Spleen (tissue), 11 donors: Measurements from ENCODE around the gene NEMF. TPM values are rescaled to one million over a fixed set of nuclear protein-coding genes. Genes with fewer than 3 reads are reported as not detected.

Experiments used
- DNase-seq: peaks from one replicate; pipeline ENCODE4 v3.0.0-alpha.2; 2020
- H3K27ac ChIP-seq, 8 donors: fragments of 200-600 bp; sonication (generic) in 7 of 8; 1 replicate in 4 of 8; 2 replicates in 4 of 8; pipeline versions ENCODE4 v1.5.0 to v1.8.0; 2016 to 2021; ENCODE audit warnings: inconsistent platforms in 4 of 8, mild to moderate bottlenecking in 4 of 8, moderate library complexity in 1 of 8
- H3K27me3 ChIP-seq, 7 donors: fragments of 200-600 bp; sonication (generic) in 6 of 7; replicated peaks in 1 of 7; 1 replicate in 4 of 7; 2 replicates in 3 of 7; pipeline versions ENCODE4 v1.5.0 to v1.8.0; 2016 to 2021; ENCODE audit warnings: inconsistent platforms in 3 of 7, mild to moderate bottlenecking in 1 of 7
- H3K36me3 ChIP-seq, 6 donors: fragments of 200-600 bp; sonication (generic) in 5 of 6; 1 replicate in 4 of 6; 2 replicates in 2 of 6; pipeline versions ENCODE4 v1.5.0 to v1.8.0; 2016 to 2021; ENCODE audit warnings: inconsistent platforms in 2 of 6
- H3K4me1 ChIP-seq, 6 donors: fragments of 200-600 bp; sonication (generic) in 5 of 6; 1 replicate in 3 of 6; 2 replicates in 3 of 6; pipeline versions ENCODE4 v1.5.0 to v1.8.0; 2016 to 2021; ENCODE audit warnings: inconsistent platforms in 3 of 6
- H3K4me3 ChIP-seq, 8 donors: fragments of 200-600 bp; sonication (generic) in 7 of 8; 1 replicate in 4 of 8; 2 replicates in 4 of 8; pipeline versions ENCODE4 v1.5.0 to v1.8.0; 2016 to 2021; ENCODE audit warnings: inconsistent platforms in 4 of 8, mild to moderate bottlenecking in 4 of 8, moderate library complexity in 2 of 8
- H3K9me3 ChIP-seq, 8 donors: fragments of 200-600 bp; sonication (generic) in 7 of 8; 1 replicate in 4 of 8; 2 replicates in 4 of 8; pipeline versions ENCODE4 v1.5.0 to v1.8.0; 2016 to 2021; ENCODE audit warnings: inconsistent platforms in 4 of 8
- CTCF ChIP-seq, 11 experiments: fragments of 200-600 bp in 7 of 11; fragments of 450-650 bp in 4 of 11; sonication (generic) in 4 of 11; IDR thresholded peaks in 8 of 11; conservative IDR thresholded peaks in 3 of 11; 1 replicate in 7 of 11; 2 replicates in 4 of 11; pipeline versions ENCODE4 v1.4.0 to v1.8.0; 2016 to 2021; ENCODE audit warnings: antibody characterized with exemption in 11 of 11, inconsistent platforms in 4 of 11, mild to moderate bottlenecking in 1 of 11
- POLR2A ChIP-seq, 3 donors: fragments of 450-650 bp; IDR thresholded peaks; one replicate each; pipeline ENCODE4 v1.5.1; 2017; ENCODE audit warnings: antibody characterized with exemption in 3 of 3, mild to moderate bottlenecking in 1 of 3
- POLR2AphosphoS5 ChIP-seq, 3 donors: sonication (generic); formaldehyde crosslinking; IDR thresholded peaks; one replicate each; pipeline ENCODE4 v1.5.1; 2017; ENCODE audit warnings: antibody characterized with exemption in 3 of 3
- WGBS, 5 donors: extraction: QIAGEN DNeasy Blood & Tissue Kit in 3 of 5; methylation state at CpG; one replicate each; pipeline versions ENCODE4 v1.1.5 to v1.1.7; 2013 to 2018; 5-methylcytosine and 5-hydroxymethylcytosine counted together
- intact Hi-C: fragments of 100-400 bp; cut with DNase I; formaldehyde crosslinking; loops from one replicate; pipeline ENCODE4 v1.15.0; 2023; ENCODE audit warnings: low total_unique reads
- polyA plus RNA-seq, 3 donors: library from polyadenylated mRNA; stranded (reverse); fragments of 200-250 nt; gene quantifications; one replicate each; pipeline ENCODE4 v1.2.1, GENCODE V29; 2013
- total RNA-seq, 7 donors: library from RNA; depleted of rRNA in 3 of 7; stranded (reverse); fragments of >200 nt in 3 of 7; fragmentation: NEBNext Ultra II Directional in 4 of 7; extraction: Animal tissue kit (Norgen Biotek cat#: 25700) in 4 of 7; gene quantifications; one replicate each; pipeline versions ENCODE4 v1.1.0 to v1.2.1, GENCODE V29; 2016 to 2021
- donor health status: healthy with polysubstance abuse.
- donor health status: DM: no; HTN: no; CAD: no; lungs with moderate emphysema.
- donor health status: DM: no; HTN: no; CAD: no.
- donor health status: Bipolar disorder and iron deficiency.
- donor health status: healthy.
- donor health status: DM: no; HTN: no; CAD: no.
- donor health status: DM: yes; HTN: yes; CAD: no.

Gene NEMF
- total and polyA plus RNA-seq, 10 donors: 24.3 to 187 (median 82.4) TPM

GRCh38 chr14:49868720-49869114, 16.1 kb upstream of the NEMF start:
- 36 to 50% (median 41%) methylated on average over 5 of the region's 5 CpGs for WGBS, 5 donors

GRCh38 chr14:49867831-49868719, 15.5 kb upstream of the NEMF start:
- Histone ChIP-seq H3K36me3 (no peaks in the 10 kb centered on the region), H3K4me3 (peak overlapping the region; percentile 37 to 60 (median 44)), H3K27ac (peak overlapping the region; percentile 88 to 98 (median 92)), H3K9me3 (no peaks in the 10 kb centered on the region), H3K4me1 (peaks cover 20 to 74% (median 53%) of the 10 kb centered on the region in 6 donors), H3K27me3 (no peaks in the 10 kb centered on the region)
- 1 to 2% (median 1%) methylated on average over 39 to 56 of the region's 57 CpGs for WGBS, 5 donors
- intact Hi-C loops: no loop called here
- peak; percentile 100 for DNase-seq
- TF ChIP-seq POLR2AphosphoS5 (IDR thresholded peaks at IDR 0.05) (peak; percentile 96 to 99 (median 99)), POLR2A (IDR thresholded peaks at IDR 0.05) (peak; percentile 82 to 96 (median 92)), CTCF (IDR thresholded peaks at IDR 0.05 in 8 of 11, conservative IDR thresholded peaks at IDR 0.05 in 3 of 11) (peak in 1 of 11 experiments; percentile 38)

More at GRCh38 chr14:49868720-49869114, 16.1 kb upstream of the NEMF start:
- no peaks in the 10 kb centered on the region for H3K27me3 ChIP-seq
- peak overlapping the region in 6 of 8 donors; percentile 25 to 60 (median 45) for H3K4me3 ChIP-seq
- intact Hi-C loops: no loop called here
- H3K27ac ChIP-seq: peak overlapping the region; percentile 71 to 98 (median 92)
- TF ChIP-seq POLR2AphosphoS5 (IDR thresholded peaks at IDR 0.05) (no peak), CTCF (IDR thresholded peaks at IDR 0.05 in 8 of 11, conservative IDR thresholded peaks at IDR 0.05 in 3 of 11) (no peak), POLR2A (IDR thresholded peaks at IDR 0.05) (no peak)
- DNase-seq: no peak
- no peaks in the 10 kb centered on the region for H3K36me3 ChIP-seq
- H3K4me1 ChIP-seq: peaks cover 20 to 69% (median 48%) of the 10 kb centered on the region in 6 donors
- no peaks in the 10 kb centered on the region for H3K9me3 ChIP-seq

- peak; percentile 93 for DNase-seq
- peaks cover 20 to 82% (median 63%) of the 10 kb centered on the region in 6 donors for H3K4me1 ChIP-seq
- no peaks in the 10 kb centered on the region for H3K27me3 ChIP-seq
- no peak overlapping the region for H3K4me3 ChIP-seq
- no peaks in the 10 kb centered on the region for H3K9me3 ChIP-seq
- peak in 1 of 3 donors; percentile 64 for TF ChIP-seq POLR2AphosphoS5 (IDR thresholded peaks at IDR 0.05)
- TF ChIP-seq POLR2A (IDR thresholded peaks at IDR 0.05): no peak
- TF ChIP-seq CTCF (IDR thresholded peaks at IDR 0.05 in 8 of 11, conservative IDR thresholded peaks at IDR 0.05 in 3 of 11): peak; percentile 72 to 93 (median 86)
- peak overlapping the region in 7 of 8 donors; percentile 31 to 99 (median 98) for H3K27ac ChIP-seq
- intact Hi-C loops: no loop called here
- no peaks in the 10 kb centered on the region for H3K36me3 ChIP-seq
- WGBS, 5 donors: 1 to 2% (median 1%) methylated on average over 4 of the region's 4 CpGs
Observed at GRCh38 chr14:49865431-49865859, 12.9 kb upstream of the NEMF start.
